H1 (cell line): ENCODE measurements around the gene LPP. TPM values are rescaled to one million over a fixed set of nuclear protein-coding genes. Genes with fewer than 3 reads are reported as not detected.

Experiments
- ATF3 ChIP-seq: IDR thresholded peaks from 2 replicates; pipeline ENCODE4 v1.6.1; 2011; ENCODE audit warnings: low read depth, mild to moderate bottlenecking, low read length; ENCODE audit not compliant: insufficient read depth
- BRCA1 ChIP-seq: IDR thresholded peaks from 2 replicates; pipeline ENCODE4 v1.6.1; 2012; ENCODE audit warnings: low read depth, low read length, improper control_type of control experiment
- CHD2 ChIP-seq: IDR thresholded peaks from 2 replicates; pipeline ENCODE4 v1.6.1; 2012; ENCODE audit warnings: low read length, improper control_type of control experiment
- FOSL1 ChIP-seq: IDR thresholded peaks from 2 replicates; pipeline ENCODE4 v1.6.1; 2011; ENCODE audit warnings: mild to moderate bottlenecking, low read depth, low read length, moderate library complexity; ENCODE audit not compliant: insufficient read depth
- MAFK ChIP-seq: IDR thresholded peaks from 2 replicates; pipeline ENCODE4 v1.6.1; 2012; ENCODE audit warnings: low read depth, mild to moderate bottlenecking, improper control_type of control experiment, low read length
- NANOG ChIP-seq: IDR thresholded peaks from 2 replicates; pipeline ENCODE4 v1.6.1; 2011; ENCODE audit warnings: low read length, low read depth, mild to moderate bottlenecking, inconsistent platforms; ENCODE audit not compliant: insufficient read depth, poor library complexity, severe bottlenecking
- POLR2AphosphoS5 ChIP-seq: IDR thresholded peaks from 2 replicates; pipeline ENCODE4 v1.6.1; 2011; ENCODE audit warnings: low read depth, low read length
- RXRA ChIP-seq: IDR thresholded peaks from 2 replicates; pipeline ENCODE4 v1.6.1; 2011; ENCODE audit warnings: low read depth, mild to moderate bottlenecking, low read length, moderate library complexity; ENCODE audit not compliant: insufficient read depth
- SIX5 ChIP-seq: IDR thresholded peaks from 2 replicates; pipeline ENCODE4 v1.6.1; 2011; ENCODE audit warnings: mild to moderate bottlenecking, low read depth, low read length
- polyA plus RNA-seq, 7 experiments: library from polyadenylated mRNA; depleted of rRNA in 3 of 7; stranded (reverse) in 5 of 7; unstranded in 2 of 7; fragments of >200 nt in 5 of 7; fragments of 200-250 nt in 2 of 7; gene quantifications; 1 replicate in 5 of 7; 2 replicates in 1 of 7; 4 replicates in 1 of 7; pipeline versions ENCODE4 v1.2.1 to v1.2.3, GENCODE V29; 2011 to 2013; ENCODE audit warnings: missing spikeins in 2 of 7, mixed read lengths in 2 of 7
- total RNA-seq: library from RNA; stranded (reverse); fragmentation: NEBNext Ultra II Directional; extraction: Animal tissue kit (Norgen Biotek cat#: 25700); gene quantifications from 2 replicates; pipeline ENCODE4 v1.2.1, GENCODE V29; 2021
- TF ChIP-seq, protein P1 (sequence below): fragments of 300-600 bp; sonication (generic); IDR thresholded peaks from 2 replicates; pipeline ENCODE4 v1.7.1; 2012; ENCODE audit warnings: low read length, moderate library complexity, mild to moderate bottlenecking, inconsistent platforms; ENCODE audit not compliant: insufficient replicate concordance
- TF ChIP-seq, protein P2 (sequence below): IDR thresholded peaks from 2 replicates; pipeline ENCODE4 v1.6.1; 2012; ENCODE audit warnings: inconsistent platforms

The LPP gene
- total and polyA plus RNA-seq, 2 of the 8 experiments (the other 6 are each of a cell fraction or from before 2014, with no cell fraction given): 10.0 to 53.3 TPM

DNA sequence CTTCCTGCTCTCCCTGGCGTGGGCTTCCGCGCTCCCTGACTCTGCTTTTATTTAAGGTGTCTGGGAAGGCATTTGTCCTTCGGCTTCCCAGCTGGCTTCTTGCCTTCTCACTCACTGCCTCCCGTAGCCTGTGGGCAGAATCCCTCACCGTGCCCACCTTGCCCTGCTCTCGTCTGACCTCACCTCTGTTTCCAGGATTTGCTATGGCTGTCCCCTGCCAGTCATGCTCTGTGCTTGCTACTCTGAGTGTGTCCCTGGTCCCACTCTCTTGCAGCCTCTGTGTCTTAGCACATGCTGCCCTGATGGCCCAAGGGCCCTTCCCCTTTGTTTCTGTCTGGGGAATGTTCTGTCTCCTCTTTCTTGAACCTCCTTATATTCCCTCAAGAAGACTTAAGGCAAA, 26.2 kb downstream of the LPP start (continued):
- TF ChIP-seq, protein P1, sequence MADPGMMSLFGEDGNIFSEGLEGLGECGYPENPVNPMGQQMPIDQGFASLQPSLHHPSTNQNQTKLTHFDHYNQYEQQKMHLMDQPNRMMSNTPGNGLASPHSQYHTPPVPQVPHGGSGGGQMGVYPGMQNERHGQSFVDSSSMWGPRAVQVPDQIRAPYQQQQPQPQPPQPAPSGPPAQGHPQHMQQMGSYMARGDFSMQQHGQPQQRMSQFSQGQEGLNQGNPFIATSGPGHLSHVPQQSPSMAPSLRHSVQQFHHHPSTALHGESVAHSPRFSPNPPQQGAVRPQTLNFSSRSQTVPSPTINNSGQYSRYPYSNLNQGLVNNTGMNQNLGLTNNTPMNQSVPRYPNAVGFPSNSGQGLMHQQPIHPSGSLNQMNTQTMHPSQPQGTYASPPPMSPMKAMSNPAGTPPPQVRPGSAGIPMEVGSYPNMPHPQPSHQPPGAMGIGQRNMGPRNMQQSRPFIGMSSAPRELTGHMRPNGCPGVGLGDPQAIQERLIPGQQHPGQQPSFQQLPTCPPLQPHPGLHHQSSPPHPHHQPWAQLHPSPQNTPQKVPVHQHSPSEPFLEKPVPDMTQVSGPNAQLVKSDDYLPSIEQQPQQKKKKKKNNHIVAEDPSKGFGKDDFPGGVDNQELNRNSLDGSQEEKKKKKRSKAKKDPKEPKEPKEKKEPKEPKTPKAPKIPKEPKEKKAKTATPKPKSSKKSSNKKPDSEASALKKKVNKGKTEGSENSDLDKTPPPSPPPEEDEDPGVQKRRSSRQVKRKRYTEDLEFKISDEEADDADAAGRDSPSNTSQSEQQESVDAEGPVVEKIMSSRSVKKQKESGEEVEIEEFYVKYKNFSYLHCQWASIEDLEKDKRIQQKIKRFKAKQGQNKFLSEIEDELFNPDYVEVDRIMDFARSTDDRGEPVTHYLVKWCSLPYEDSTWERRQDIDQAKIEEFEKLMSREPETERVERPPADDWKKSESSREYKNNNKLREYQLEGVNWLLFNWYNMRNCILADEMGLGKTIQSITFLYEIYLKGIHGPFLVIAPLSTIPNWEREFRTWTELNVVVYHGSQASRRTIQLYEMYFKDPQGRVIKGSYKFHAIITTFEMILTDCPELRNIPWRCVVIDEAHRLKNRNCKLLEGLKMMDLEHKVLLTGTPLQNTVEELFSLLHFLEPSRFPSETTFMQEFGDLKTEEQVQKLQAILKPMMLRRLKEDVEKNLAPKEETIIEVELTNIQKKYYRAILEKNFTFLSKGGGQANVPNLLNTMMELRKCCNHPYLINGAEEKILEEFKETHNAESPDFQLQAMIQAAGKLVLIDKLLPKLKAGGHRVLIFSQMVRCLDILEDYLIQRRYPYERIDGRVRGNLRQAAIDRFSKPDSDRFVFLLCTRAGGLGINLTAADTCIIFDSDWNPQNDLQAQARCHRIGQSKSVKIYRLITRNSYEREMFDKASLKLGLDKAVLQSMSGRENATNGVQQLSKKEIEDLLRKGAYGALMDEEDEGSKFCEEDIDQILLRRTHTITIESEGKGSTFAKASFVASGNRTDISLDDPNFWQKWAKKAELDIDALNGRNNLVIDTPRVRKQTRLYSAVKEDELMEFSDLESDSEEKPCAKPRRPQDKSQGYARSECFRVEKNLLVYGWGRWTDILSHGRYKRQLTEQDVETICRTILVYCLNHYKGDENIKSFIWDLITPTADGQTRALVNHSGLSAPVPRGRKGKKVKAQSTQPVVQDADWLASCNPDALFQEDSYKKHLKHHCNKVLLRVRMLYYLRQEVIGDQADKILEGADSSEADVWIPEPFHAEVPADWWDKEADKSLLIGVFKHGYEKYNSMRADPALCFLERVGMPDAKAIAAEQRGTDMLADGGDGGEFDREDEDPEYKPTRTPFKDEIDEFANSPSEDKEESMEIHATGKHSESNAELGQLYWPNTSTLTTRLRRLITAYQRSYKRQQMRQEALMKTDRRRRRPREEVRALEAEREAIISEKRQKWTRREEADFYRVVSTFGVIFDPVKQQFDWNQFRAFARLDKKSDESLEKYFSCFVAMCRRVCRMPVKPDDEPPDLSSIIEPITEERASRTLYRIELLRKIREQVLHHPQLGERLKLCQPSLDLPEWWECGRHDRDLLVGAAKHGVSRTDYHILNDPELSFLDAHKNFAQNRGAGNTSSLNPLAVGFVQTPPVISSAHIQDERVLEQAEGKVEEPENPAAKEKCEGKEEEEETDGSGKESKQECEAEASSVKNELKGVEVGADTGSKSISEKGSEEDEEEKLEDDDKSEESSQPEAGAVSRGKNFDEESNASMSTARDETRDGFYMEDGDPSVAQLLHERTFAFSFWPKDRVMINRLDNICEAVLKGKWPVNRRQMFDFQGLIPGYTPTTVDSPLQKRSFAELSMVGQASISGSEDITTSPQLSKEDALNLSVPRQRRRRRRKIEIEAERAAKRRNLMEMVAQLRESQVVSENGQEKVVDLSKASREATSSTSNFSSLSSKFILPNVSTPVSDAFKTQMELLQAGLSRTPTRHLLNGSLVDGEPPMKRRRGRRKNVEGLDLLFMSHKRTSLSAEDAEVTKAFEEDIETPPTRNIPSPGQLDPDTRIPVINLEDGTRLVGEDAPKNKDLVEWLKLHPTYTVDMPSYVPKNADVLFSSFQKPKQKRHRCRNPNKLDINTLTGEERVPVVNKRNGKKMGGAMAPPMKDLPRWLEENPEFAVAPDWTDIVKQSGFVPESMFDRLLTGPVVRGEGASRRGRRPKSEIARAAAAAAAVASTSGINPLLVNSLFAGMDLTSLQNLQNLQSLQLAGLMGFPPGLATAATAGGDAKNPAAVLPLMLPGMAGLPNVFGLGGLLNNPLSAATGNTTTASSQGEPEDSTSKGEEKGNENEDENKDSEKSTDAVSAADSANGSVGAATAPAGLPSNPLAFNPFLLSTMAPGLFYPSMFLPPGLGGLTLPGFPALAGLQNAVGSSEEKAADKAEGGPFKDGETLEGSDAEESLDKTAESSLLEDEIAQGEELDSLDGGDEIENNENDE: no peak
- TF ChIP-seq SIX5: no peak
- TF ChIP-seq POLR2AphosphoS5: no peak
- TF ChIP-seq BRCA1: no peak
- no peak for TF ChIP-seq CHD2
- TF ChIP-seq, protein P2, sequence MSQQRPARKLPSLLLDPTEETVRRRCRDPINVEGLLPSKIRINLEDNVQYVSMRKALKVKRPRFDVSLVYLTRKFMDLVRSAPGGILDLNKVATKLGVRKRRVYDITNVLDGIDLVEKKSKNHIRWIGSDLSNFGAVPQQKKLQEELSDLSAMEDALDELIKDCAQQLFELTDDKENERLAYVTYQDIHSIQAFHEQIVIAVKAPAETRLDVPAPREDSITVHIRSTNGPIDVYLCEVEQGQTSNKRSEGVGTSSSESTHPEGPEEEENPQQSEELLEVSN: no peak
- no peak for TF ChIP-seq ATF3
- TF ChIP-seq NANOG: no peak
- no peak for TF ChIP-seq MAFK
- no peak for TF ChIP-seq FOSL1
- no peak for TF ChIP-seq RXRA
